Peyer's patch (tissue), 4 donors: ENCODE measurements around the gene AIF1L.

Experiments used
- CTCF ChIP-seq, 6 experiments: fragments of 450-650 bp in 4 of 6; fragments of 200-600 bp in 2 of 6; sonication (generic) in 1 of 6; IDR thresholded peaks; one replicate each; pipeline ENCODE4 v1.5.1; 2017 to 2019; ENCODE audit warnings: antibody characterized with exemption in 6 of 6, mild to moderate bottlenecking in 3 of 6, moderate library complexity in 1 of 6
- POLR2A ChIP-seq, 2 donors: fragments of 450-650 bp; IDR thresholded peaks; one replicate each; pipeline ENCODE4 v1.5.1; 2017; ENCODE audit warnings: antibody characterized with exemption in 2 of 2, mild to moderate bottlenecking in 2 of 2, moderate library complexity in 2 of 2

- TF ChIP-seq CTCF (IDR thresholded peaks at IDR 0.05) (no peak), POLR2A (IDR thresholded peaks at IDR 0.05) (no peak)
These were observed 48.9 kb downstream of the AIF1L start for GRCh38 chr9:131145245-131145644.
